ENCODE results near the gene RAB40C. TPM values are rescaled to one million over a fixed set of nuclear protein-coding genes. Genes with fewer than 3 reads are reported as not detected.

Gene RAB40C
- total RNA-seq, 4 donors from 2014 or later, result 103 to 161 (median 122) TPM

GRCh38 chr16:546909-547770 is 42.7 kb upstream of the RAB40C start:
- DNase-seq (ENCODE audit: low spot score in 2 of 2), result peak in 1 of 2 donors; percentile 54
- intact Hi-C loops (cut with DNase I; ENCODE audit: low total_unique reads), result loop anchor here (10.0 kb wide), 1 partner anchor 118 kb away; the partner anchor contains the start of gene RHOT2
- WGBS, 2 donors, result 56 to 70% methylated on average over 22 to 41 of the region's 60 CpGs
- no peak overlapping the region for H3K4me3 ChIP-seq (ENCODE audit: low read depth, poor library complexity, severe bottlenecking)
- no peak for TF ChIP-seq POLR2A (IDR thresholded peaks at IDR 0.05)
- no peak for TF ChIP-seq CTCF (IDR thresholded peaks at IDR 0.05)

- 95 to 97% methylated on average over 19 of the region's 21 CpGs for WGBS, 2 donors
- H3K4me3 ChIP-seq (ENCODE audit: low read depth, poor library complexity, severe bottlenecking), result no peak overlapping the region
These were observed 41.3 kb upstream of the RAB40C start for GRCh38 chr16:548586-548985.

DNA sequence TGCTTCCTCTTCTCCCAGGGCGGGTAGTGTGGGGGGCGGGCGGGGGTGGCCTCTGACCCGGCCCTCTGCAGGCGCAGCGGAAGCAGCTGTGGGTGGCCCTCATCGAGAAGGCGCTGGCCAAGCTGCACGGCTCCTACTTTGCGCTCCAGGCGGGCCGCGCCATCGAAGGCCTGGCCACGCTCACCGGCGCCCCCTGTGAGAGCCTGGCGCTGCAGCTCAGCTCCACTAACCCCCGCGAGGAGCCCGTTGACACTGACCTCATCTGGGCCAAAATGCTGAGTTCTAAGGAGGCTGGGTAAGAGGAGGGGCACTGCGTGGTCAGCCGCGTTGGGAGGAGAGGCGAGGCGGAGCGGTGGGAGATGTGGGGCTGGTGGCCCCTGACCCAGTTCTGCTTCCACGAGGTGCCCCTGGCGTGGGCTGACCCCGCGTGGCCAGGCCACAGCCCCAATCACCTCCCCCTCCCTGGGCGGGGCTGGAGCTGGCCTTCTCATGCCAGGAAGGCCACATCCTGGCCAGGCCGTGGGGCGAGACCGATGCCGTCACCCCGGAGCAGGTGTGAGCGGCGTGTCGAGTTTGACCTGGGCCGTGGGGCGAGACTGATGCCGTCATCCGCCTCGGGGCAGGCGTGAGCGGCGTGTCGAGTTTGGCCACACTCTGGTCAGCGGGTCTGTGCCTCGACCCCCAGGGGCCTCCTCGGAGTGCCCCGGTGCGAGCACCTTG is 40.2 kb upstream of the RAB40C start:
- no peak for DNase-seq (ENCODE audit: low spot score in 2 of 2)
- TF ChIP-seq CTCF (IDR thresholded peaks at IDR 0.05) (no peak), POLR2A (IDR thresholded peaks at IDR 0.05) (no peak)
- WGBS, 2 donors, result 93 to 95% methylated on average over 46 to 51 of the region's 54 CpGs
- intact Hi-C loops (cut with DNase I; ENCODE audit: low total_unique reads), result loop anchor here (10.0 kb wide), 1 partner anchor 115 kb away; the partner anchor contains the start of gene RHOT2
- no peak overlapping the region for H3K4me3 ChIP-seq (ENCODE audit: low read depth, poor library complexity, severe bottlenecking)

More at GRCh38 chr16:548586-548985, 41.3 kb upstream of the RAB40C start:
- no peak for DNase-seq (ENCODE audit: low spot score in 2 of 2)
- intact Hi-C loops (cut with DNase I; ENCODE audit: low total_unique reads), result loop anchor here (10.0 kb wide), 1 partner anchor 116 kb away; the partner anchor contains the start of gene RHOT2
- TF ChIP-seq CTCF (IDR thresholded peaks at IDR 0.05) (no peak), POLR2A (IDR thresholded peaks at IDR 0.05) (no peak)

DNA sequence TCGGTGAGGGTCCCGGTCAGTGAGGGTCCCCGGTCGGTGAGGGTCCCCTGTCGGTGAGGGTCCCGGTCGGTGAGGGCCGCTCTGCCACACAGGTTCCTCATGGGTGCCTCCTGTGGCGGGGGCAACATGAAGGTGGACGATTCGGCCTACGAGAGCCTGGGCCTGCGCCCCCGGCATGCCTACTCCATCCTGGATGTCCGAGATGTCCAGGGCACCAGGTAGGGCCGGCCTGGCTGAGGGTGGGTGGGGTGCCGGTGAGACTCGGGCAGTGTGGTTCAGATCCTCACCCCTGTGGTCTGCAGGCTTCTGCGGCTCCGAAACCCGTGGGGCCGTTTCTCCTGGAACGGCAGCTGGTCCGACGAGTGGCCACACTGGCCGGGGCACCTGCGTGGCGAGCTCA is 38.7 kb upstream of the RAB40C start:
- no peak for TF ChIP-seq POLR2A (IDR thresholded peaks at IDR 0.05)
- TF ChIP-seq CTCF (IDR thresholded peaks at IDR 0.05), result no peak
- intact Hi-C loops (cut with DNase I; ENCODE audit: low total_unique reads), result no loop called here
- no peak overlapping the region for H3K4me3 ChIP-seq (ENCODE audit: low read depth, poor library complexity, severe bottlenecking)
- no peak for DNase-seq (ENCODE audit: low spot score in 2 of 2)
- WGBS, 2 donors, result 97 to 98% methylated on average over 24 to 28 of the region's 28 CpGs

- H3K4me3 ChIP-seq (ENCODE audit: low read depth, poor library complexity, severe bottlenecking), result no peak overlapping the region
- 94 to 97% methylated on average over 21 to 35 of the region's 35 CpGs for WGBS, 2 donors
- TF ChIP-seq POLR2A (IDR thresholded peaks at IDR 0.05) (no peak), CTCF (IDR thresholded peaks at IDR 0.05) (no peak)
- no peak for DNase-seq (ENCODE audit: low spot score in 2 of 2)
- intact Hi-C loops (cut with DNase I; ENCODE audit: low total_unique reads), result no loop called here
These were observed 37.7 kb upstream of the RAB40C start for GRCh38 chr16:552171-552570.

Data from lower leg skin (tissue), 4 donors.